SK-N-SH (cell line): ENCODE data around the gene SNX27. TPM values are rescaled to one million over a fixed set of nuclear protein-coding genes. Genes with fewer than 3 reads are reported as not detected.

Experiments used
- CTCF ChIA-PET: fragments of 300-600, 350-600 bp; formaldehyde crosslinking; extraction: SDS; loops from one replicate; lab custom pipeline; 2021; lab: Yijun Ruan, JAX
- POLR2A ChIA-PET: fragments of 350-600 bp; sonication (Branson Sonifier 250); formaldehyde crosslinking; extraction: SDS; loops from one replicate; lab custom pipeline; 2020; ENCODE audit warnings: antibody characterized with exemption, inconsistent platforms; lab: Yijun Ruan, JAX
- DNase-seq: peaks from one replicate; pipeline ENCODE4 v3.0.0; 2012
- H2AFZ ChIP-seq: fragments of 200-600 bp; sonication (generic); 2 replicates; pipeline ENCODE4 v1.8.1; 2016; ENCODE audit warnings: antibody characterized with exemption, mild to moderate bottlenecking, low read depth
- H3F3A ChIP-seq: fragments of 200-600 bp; sonication (generic); replicated peaks from 2 replicates; pipeline ENCODE3; 2016; ENCODE audit warnings: antibody characterized with exemption, mild to moderate bottlenecking; ENCODE audit not compliant: insufficient read depth
- H3K27ac ChIP-seq, 2 experiments: fragments of 200-500 bp in 1 of 2; fragments of 200-600 bp in 1 of 2; sonication (Bioruptor generic) in 1 of 2; sonication (generic), shearing (Covaris generic) in 1 of 2; 2 replicates each; pipeline versions ENCODE4 v1.5.1 to v1.6.1; 2014 to 2016; ENCODE audit warnings: low read depth in 2 of 2, inconsistent platforms in 1 of 2, low read length in 1 of 2, mild to moderate bottlenecking in 1 of 2, mixed read lengths in 1 of 2
- H3K27me3 ChIP-seq: fragments of 200-600 bp; sonication (generic), shearing (Covaris generic); 2 replicates; pipeline ENCODE4 v1.6.1; 2016; ENCODE audit warnings: mixed run types; ENCODE audit not compliant: insufficient read depth
- H3K36me3 ChIP-seq, 2 experiments: fragments of 200-500 bp in 1 of 2; fragments of 200-600 bp in 1 of 2; sonication (Bioruptor generic) in 1 of 2; sonication (generic) in 1 of 2; replicated peaks in 1 of 2; 2 replicates each; pipeline versions ENCODE3 to v1.5.1; 2014 to 2016; ENCODE audit warnings: low read length in 1 of 2, mild to moderate bottlenecking in 1 of 2; ENCODE audit not compliant: insufficient read depth in 2 of 2, control insufficient read depth in 1 of 2
- H3K4me1 ChIP-seq, 2 experiments: fragments of 200-500 bp in 1 of 2; fragments of 200-600 bp in 1 of 2; sonication (Bioruptor generic) in 1 of 2; sonication (generic), shearing (Covaris generic) in 1 of 2; 2 replicates each; pipeline versions ENCODE4 v1.5.1 to v1.6.1; 2014 to 2016; ENCODE audit warnings: low read depth in 1 of 2, low read length in 1 of 2, mixed run types in 1 of 2; ENCODE audit not compliant: insufficient read depth in 2 of 2, control insufficient read depth in 1 of 2
- H3K4me2 ChIP-seq: fragments of 200-600 bp; sonication (generic), shearing (Covaris generic); 2 replicates; pipeline ENCODE4 v1.6.1; 2017; ENCODE audit warnings: mixed run types
- H3K4me3 ChIP-seq, 2 experiments: fragments of 200-500 bp in 1 of 2; fragments of 200-600 bp in 1 of 2; sonication (Bioruptor generic) in 1 of 2; sonication (generic), shearing (Covaris generic) in 1 of 2; 2 replicates each; pipeline versions ENCODE4 v1.5.1 to v1.8.1; 2014 to 2016; ENCODE audit warnings: low read depth in 2 of 2, inconsistent platforms in 1 of 2, low read length in 1 of 2, mild to moderate bottlenecking in 1 of 2, mixed read lengths in 1 of 2, moderate library complexity in 1 of 2
- H3K79me2 ChIP-seq: fragments of 200-600 bp; sonication (generic); 2 replicates; pipeline ENCODE4 v1.8.1; 2017; ENCODE audit warnings: mild to moderate bottlenecking; ENCODE audit not compliant: insufficient read depth
- H3K9ac ChIP-seq: fragments of 200-600 bp; sonication (generic); 2 replicates; pipeline ENCODE4 v1.6.1; 2017; ENCODE audit warnings: mixed run types
- H3K9me2 ChIP-seq: fragments of 200-600 bp; sonication (generic); 2 replicates; pipeline ENCODE4 v1.6.1; 2017; ENCODE audit warnings: mixed run types
- H3K9me3 ChIP-seq: fragments of 200-600 bp; sonication (generic); 2 replicates; pipeline ENCODE4 v1.6.1; 2017; ENCODE audit warnings: mixed run types, mild to moderate bottlenecking, moderate library complexity
- H4K20me1 ChIP-seq: fragments of 200-600 bp; sonication (generic); 2 replicates; pipeline ENCODE4 v1.6.1; 2017; ENCODE audit warnings: mild to moderate bottlenecking, mixed run types; ENCODE audit not compliant: insufficient read depth
- CHD2 ChIP-seq: fragments of 150-350 bp; IDR thresholded peaks from 2 replicates; pipeline ENCODE4 v1.6.1; 2018; ENCODE audit warnings: low read length; ENCODE audit not compliant: partially characterized antibody
- ELF1 ChIP-seq: IDR thresholded peaks from 2 replicates; pipeline ENCODE4 v1.4.0; 2012
- GABPA ChIP-seq: IDR thresholded peaks from 2 replicates; pipeline ENCODE4 v1.4.0; 2012; ENCODE audit warnings: low read depth, mild to moderate bottlenecking
- IRF3 ChIP-seq: fragments of 150-350 bp; IDR thresholded peaks from 2 replicates; pipeline ENCODE4 v1.6.1; 2016; ENCODE audit warnings: mild to moderate bottlenecking, low read depth, low read length
- JUND ChIP-seq: IDR thresholded peaks from 2 replicates; pipeline ENCODE4 v1.4.0; 2012
- MAX ChIP-seq: IDR thresholded peaks from 2 replicates; pipeline ENCODE4 v1.4.0; 2012; ENCODE audit warnings: low read depth
- MEF2A ChIP-seq: IDR thresholded peaks from 2 replicates; pipeline ENCODE4 v1.4.0; 2012; ENCODE audit warnings: low read depth, borderline replicate concordance
- NFIC ChIP-seq: IDR thresholded peaks from 2 replicates; pipeline ENCODE4 v1.4.0; 2012; ENCODE audit warnings: borderline replicate concordance
- PBX3 ChIP-seq: IDR thresholded peaks from 2 replicates; pipeline ENCODE4; 2012
- RCOR1 ChIP-seq: fragments of 150-350 bp; IDR thresholded peaks from 2 replicates; pipeline ENCODE4 v1.6.1; 2017; ENCODE audit warnings: antibody characterized with exemption, low read length
- REST ChIP-seq: IDR thresholded peaks from 2 replicates; pipeline ENCODE4 v1.6.1; 2012; ENCODE audit warnings: mild to moderate bottlenecking, low read depth, low read length, moderate library complexity
- SIN3A ChIP-seq: IDR thresholded peaks from 2 replicates; pipeline ENCODE4 v1.6.1; 2012; ENCODE audit warnings: low read depth, mild to moderate bottlenecking, low read length, moderate library complexity, borderline replicate concordance
- TEAD4 ChIP-seq: IDR thresholded peaks from 2 replicates; pipeline ENCODE4 v1.4.0; 2012; ENCODE audit warnings: mild to moderate bottlenecking, borderline replicate concordance; ENCODE audit not compliant: insufficient read depth
- USF1 ChIP-seq: IDR thresholded peaks from 2 replicates; pipeline ENCODE4 v1.4.0; 2012; ENCODE audit warnings: low read depth, borderline replicate concordance
- YY1 ChIP-seq: IDR thresholded peaks from 2 replicates; pipeline ENCODE4 v1.4.0; 2012; ENCODE audit warnings: low read depth, mild to moderate bottlenecking
- WGBS: methylation state at CpG from one replicate; pipeline ENCODE4 v1.1.6; 2017; ENCODE audit warnings: low lambda C conversion rate; 5-methylcytosine and 5-hydroxymethylcytosine counted together
- polyA plus RNA-seq, 3 experiments: library from polyadenylated mRNA; depleted of rRNA; stranded (reverse); fragments of >200 nt; gene quantifications; 2 replicates each; pipeline ENCODE4 v1.2.3, GENCODE V29; 2012
- TF ChIP-seq, protein P1 (sequence below): fragments of 150-350 bp; IDR thresholded peaks from 2 replicates; pipeline ENCODE4 v1.6.1; 2017; ENCODE audit warnings: antibody characterized with exemption, low read length, low read depth, borderline replicate concordance

Gene SNX27
- polyA plus RNA-seq, 1 of the 3 experiments (the other 2 are of a cell fraction) = 10.8 TPM

DNA sequence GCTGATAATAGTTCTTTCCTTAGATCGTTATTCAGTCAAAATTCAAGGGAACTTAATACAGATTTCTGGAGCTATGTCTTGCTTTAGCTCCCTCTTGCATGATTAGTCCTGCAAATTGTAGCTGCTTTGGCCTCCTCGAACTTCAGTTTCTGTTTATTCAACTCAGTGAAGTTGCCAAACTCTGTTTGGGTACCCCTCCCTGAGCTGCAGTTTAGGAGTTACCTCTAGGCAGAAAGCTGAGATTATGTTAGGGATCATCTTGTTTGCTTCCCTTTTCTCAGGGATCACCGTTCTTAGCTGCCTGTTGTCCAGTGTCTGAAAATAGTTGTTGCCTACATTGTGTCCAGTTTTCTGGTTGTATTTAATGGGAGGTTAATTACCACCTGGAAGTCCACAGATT, 43.5 kb downstream of the SNX27 start:
- no peaks in the 10 kb centered on the region for H3K9me2 ChIP-seq
- TF ChIP-seq TEAD4 (no peak), REST (no peak), NFIC (no peak), MEF2A (no peak), JUND (no peak), YY1 (no peak), RCOR1 (no peak), IRF3 (no peak), ELF1 (no peak), PBX3 (no peak), USF1 (no peak), SIN3A (no peak), GABPA (no peak), CHD2 (no peak), MAX (no peak)
- TF ChIP-seq, protein P1, sequence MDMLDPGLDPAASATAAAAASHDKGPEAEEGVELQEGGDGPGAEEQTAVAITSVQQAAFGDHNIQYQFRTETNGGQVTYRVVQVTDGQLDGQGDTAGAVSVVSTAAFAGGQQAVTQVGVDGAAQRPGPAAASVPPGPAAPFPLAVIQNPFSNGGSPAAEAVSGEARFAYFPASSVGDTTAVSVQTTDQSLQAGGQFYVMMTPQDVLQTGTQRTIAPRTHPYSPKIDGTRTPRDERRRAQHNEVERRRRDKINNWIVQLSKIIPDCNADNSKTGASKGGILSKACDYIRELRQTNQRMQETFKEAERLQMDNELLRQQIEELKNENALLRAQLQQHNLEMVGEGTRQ = no peak
- peaks cover 14 to 21% of the 10 kb centered on the region in 2 experiments for H3K36me3 ChIP-seq
- H3K27ac ChIP-seq = no peak overlapping the region
- H3K9me3 ChIP-seq = no peaks in the 10 kb centered on the region
- no peaks in the 10 kb centered on the region for H4K20me1 ChIP-seq
- no peaks in the 10 kb centered on the region for H3K4me1 ChIP-seq
- H3K4me3 ChIP-seq = no peak overlapping the region
- H2AFZ ChIP-seq = no peak overlapping the region
- CTCF ChIA-PET = interaction anchor here (0.8 to 1.3 kb wide), 2 partner anchors 11 to 120 kb away, joined by 3 read pairs; no protein-coding TSS in a partner anchor
- H3F3A ChIP-seq = no peaks in the 10 kb centered on the region
- H3K79me2 ChIP-seq = peaks cover 26% of the 10 kb centered on the region
- H3K27me3 ChIP-seq = no peaks in the 10 kb centered on the region
- POLR2A ChIA-PET = interaction anchor here (0.5 kb wide), 1 partner anchor 234 kb away, joined by 3 read pairs; no protein-coding TSS in a partner anchor
- no peak for DNase-seq
- no peak overlapping the region for H3K4me2 ChIP-seq
- H3K9ac ChIP-seq = no peak overlapping the region
- 90% methylated on average over 3 of the region's 3 CpGs for WGBS
